Body of pancreas (tissue), 4 donors: ENCODE data around the gene ACSM3.

Experiments
- CTCF ChIP-seq, 7 experiments: fragments of 450-650 bp in 4 of 7; fragments of 200-600 bp in 3 of 7; sonication (generic) in 3 of 7; IDR thresholded peaks; one replicate each; pipeline ENCODE4 v1.5.1; 2016 to 2019; ENCODE audit warnings: antibody characterized with exemption in 7 of 7
- POLR2A ChIP-seq, 3 donors: fragments of 450-650 bp; IDR thresholded peaks; one replicate each; pipeline ENCODE4 v1.6.1; 2016; ENCODE audit warnings: antibody characterized with exemption in 3 of 3, mild to moderate bottlenecking in 2 of 3

GRCh38 chr16:20750558-20750957 lies 13.3 kb upstream of the ACSM3 start:
- no peak for TF ChIP-seq POLR2A (IDR thresholded peaks at IDR 0.05)
- TF ChIP-seq CTCF (IDR thresholded peaks at IDR 0.05): no peak
